ENCODE measurements around the gene MTA2. TPM values are rescaled to one million over a fixed set of nuclear protein-coding genes. Genes with fewer than 3 reads are reported as not detected.

MTA2 gene
- total and polyA plus RNA-seq, 10 of the 15 experiments (the other 5 are each of a cell fraction or from before 2014, with no cell fraction given): 6.7 to 201 (median 113) TPM

- TF ChIP-seq, protein P1, sequence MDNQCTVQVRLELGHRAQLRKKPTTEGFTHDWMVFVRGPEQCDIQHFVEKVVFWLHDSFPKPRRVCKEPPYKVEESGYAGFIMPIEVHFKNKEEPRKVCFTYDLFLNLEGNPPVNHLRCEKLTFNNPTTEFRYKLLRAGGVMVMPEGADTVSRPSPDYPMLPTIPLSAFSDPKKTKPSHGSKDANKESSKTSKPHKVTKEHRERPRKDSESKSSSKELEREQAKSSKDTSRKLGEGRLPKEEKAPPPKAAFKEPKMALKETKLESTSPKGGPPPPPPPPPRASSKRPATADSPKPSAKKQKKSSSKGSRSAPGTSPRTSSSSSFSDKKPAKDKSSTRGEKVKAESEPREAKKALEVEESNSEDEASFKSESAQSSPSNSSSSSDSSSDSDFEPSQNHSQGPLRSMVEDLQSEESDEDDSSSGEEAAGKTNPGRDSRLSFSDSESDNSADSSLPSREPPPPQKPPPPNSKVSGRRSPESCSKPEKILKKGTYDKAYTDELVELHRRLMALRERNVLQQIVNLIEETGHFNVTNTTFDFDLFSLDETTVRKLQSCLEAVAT (IDR thresholded peaks at IDR 0.05): 0 out of 2 replicates have a peak, but pooled peaks have one; percentile 23
- TF ChIP-seq NFYA (IDR thresholded peaks at IDR 0.05; ENCODE audit: borderline replicate concordance, low read depth, low read length) (no peak), ATF2 (IDR thresholded peaks at IDR 0.05; ENCODE audit: low read length) (peak; percentile 89), GABPA (IDR thresholded peaks at IDR 0.05; ENCODE audit: low read depth) (peak; percentile 95), EP300 (IDR thresholded peaks at IDR 0.05; ENCODE audit: borderline replicate concordance in 1 of 2, control insufficient read depth in 1 of 2, low read depth in 2 of 2, low read length in 2 of 2) (peak in 1 of 2 experiments; percentile 27; a peak in 1 of 4 replicates), TAF1 (IDR thresholded peaks at IDR 0.05; ENCODE audit: borderline replicate concordance, low read depth, low read length) (peak; percentile 52; the same call in 1 of the 2 replicates), BCL11A (IDR thresholded peaks at IDR 0.05; ENCODE audit: low read depth, low read length) (peak; percentile 26; the same call in 1 of the 2 replicates), BMI1 (IDR thresholded peaks at IDR 0.05; ENCODE audit: borderline replicate concordance) (no peak), YBX1 (IDR thresholded peaks at IDR 0.05) (no peak), EGR1 (IDR thresholded peaks at IDR 0.05; ENCODE audit: borderline replicate concordance in 1 of 2, low read depth in 2 of 2, low read length in 2 of 2) (peak; percentile 43 to 59), JUND (IDR thresholded peaks at IDR 0.05; ENCODE audit: low read depth, low read length) (peak; percentile 86), RB1 (IDR thresholded peaks at IDR 0.05; ENCODE audit: borderline replicate concordance) (peak; percentile 83; the same call in 1 of the 2 replicates), E2F8 (IDR thresholded peaks at IDR 0.05; ENCODE audit: low read depth, partially characterized antibody) (peak; percentile 84), ZBTB4 (CRISPR knock-in tag; IDR thresholded peaks at IDR 0.05) (no peak), MEF2B (IDR thresholded peaks at IDR 0.05; ENCODE audit: partially characterized antibody, poor library complexity, severe bottlenecking) (peak; percentile 29), CREM (IDR thresholded peaks at IDR 0.05; ENCODE audit: low read depth) (peak; percentile 97), HCFC1 (IDR thresholded peaks at IDR 0.05; ENCODE audit: low read length) (peak; percentile 70), TBL1XR1 (IDR thresholded peaks at IDR 0.05; ENCODE audit: low read depth, low read length) (no peak)
Observed at GRCh38 chr11:62621567-62622470, 20.2 kb upstream of the MTA2 start, which contains the start of gene B3GAT3 (continued).

Measured in GM12878 (cell line).